Measurements from ENCODE around the gene PPP1R13B. TPM values are rescaled to one million over a fixed set of nuclear protein-coding genes. Genes with fewer than 3 reads are reported as not detected.

PPP1R13B gene
- total RNA-seq, 6 experiments from 2014 or later: 9.2 to 22.4 (median 13.9) TPM

DNA sequence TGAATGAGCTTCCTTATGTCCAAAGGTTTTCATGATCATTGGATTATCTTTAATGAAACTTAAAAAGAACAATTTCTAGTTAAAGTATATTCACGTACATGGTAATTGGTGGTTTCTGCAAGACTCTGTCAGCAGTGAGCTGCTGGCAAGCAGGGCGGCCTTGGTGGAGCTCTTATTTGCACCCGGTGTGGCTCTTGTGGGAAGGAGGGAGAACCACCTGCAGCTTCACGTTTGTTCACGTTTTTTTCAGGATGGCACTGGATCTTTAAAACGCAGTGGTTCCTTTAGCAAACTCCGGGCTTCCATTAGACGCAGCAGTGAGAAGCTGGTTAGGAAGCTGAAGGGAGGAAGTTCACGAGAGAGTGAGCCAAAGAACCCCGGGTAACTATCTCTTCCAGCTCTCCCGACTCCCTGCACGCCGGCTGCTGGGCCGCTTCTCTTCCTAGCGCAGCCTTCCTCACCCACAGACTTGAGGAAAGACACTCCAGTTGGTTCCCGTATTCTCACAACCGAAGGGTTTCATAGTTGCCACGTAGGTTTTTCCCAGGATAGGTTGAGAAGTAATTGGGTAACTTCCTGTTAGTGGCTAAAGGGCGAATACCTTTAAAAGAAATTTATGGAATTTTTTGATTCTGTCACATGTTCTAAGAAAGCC lies 160.4 kb downstream of the PPP1R13B start:
- DNase-seq (no peak), ATAC-seq (peak; percentile 50 to 72 (median 54))
- no peaks in the 10 kb centered on the region for H3K9me3 ChIP-seq
- no peak overlapping the region for H3K27ac ChIP-seq
- no peaks in the 10 kb centered on the region for H3K27me3 ChIP-seq
- H3K4me3 ChIP-seq: no peak overlapping the region
- H3K36me3 ChIP-seq: peaks cover 9 to 58% (median 21%) of the 10 kb centered on the region in 4 donors
- intact Hi-C loops (cut with DNase I): no loop called here
- no peaks in the 10 kb centered on the region for H3K4me1 ChIP-seq
- WGBS (ENCODE audit: insufficient coverage, low coverage, low lambda C conversion rate, missing lambda C conversion rate): 67% methylated on average over 18 of the region's 19 CpGs
- TF ChIP-seq, protein P1, sequence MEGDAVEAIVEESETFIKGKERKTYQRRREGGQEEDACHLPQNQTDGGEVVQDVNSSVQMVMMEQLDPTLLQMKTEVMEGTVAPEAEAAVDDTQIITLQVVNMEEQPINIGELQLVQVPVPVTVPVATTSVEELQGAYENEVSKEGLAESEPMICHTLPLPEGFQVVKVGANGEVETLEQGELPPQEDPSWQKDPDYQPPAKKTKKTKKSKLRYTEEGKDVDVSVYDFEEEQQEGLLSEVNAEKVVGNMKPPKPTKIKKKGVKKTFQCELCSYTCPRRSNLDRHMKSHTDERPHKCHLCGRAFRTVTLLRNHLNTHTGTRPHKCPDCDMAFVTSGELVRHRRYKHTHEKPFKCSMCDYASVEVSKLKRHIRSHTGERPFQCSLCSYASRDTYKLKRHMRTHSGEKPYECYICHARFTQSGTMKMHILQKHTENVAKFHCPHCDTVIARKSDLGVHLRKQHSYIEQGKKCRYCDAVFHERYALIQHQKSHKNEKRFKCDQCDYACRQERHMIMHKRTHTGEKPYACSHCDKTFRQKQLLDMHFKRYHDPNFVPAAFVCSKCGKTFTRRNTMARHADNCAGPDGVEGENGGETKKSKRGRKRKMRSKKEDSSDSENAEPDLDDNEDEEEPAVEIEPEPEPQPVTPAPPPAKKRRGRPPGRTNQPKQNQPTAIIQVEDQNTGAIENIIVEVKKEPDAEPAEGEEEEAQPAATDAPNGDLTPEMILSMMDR (IDR thresholded peaks at IDR 0.05): no peak
- no peak for TF ChIP-seq POLR2A (IDR thresholded peaks at IDR 0.05)

DNA sequence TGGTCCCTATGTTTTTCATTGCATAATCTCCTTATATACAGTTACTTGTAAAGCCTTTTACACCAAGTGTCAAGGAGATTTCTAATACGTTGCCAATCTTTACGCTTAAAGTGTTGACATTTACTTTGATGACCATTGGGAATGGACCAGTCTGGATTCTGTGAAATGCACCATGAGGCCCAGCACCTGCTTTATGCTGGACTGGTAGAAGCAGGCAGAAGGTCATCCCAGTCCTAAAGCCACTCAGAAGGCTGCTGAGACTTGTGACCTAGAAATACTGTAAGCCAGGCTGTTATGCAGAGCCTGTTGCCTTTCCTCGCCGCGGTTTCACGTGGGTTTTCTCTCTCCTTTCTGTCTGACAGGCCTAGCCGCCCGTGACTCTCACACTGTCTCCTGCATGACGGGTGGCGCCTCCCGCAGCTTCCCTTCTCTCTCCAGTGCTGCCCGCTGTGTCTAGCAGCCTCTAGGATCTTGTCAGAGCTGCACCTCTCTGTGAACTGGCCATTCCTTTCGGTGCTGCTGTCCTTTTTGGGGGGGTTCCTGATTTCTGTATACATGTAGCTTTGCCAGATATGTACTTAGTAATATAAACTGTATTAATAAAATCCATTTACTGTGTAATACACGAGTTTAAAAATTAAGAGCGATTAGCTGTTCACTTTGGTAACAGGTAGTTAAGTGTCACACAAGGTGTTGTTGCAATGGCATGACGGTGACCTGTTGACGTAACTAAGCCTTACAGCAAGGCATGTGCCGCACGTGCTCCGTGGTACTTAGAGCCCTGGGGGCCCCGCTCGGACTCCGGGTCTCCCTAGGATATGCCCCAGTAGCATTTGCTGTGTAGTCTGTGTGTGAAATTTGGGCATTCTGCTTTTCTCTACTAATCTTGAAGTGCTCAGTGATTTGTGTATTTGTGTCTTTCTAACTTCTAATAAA lies 161.8 kb downstream of the PPP1R13B start:
- no peaks in the 10 kb centered on the region for H3K27me3 ChIP-seq
- peaks cover 16 to 73% (median 26%) of the 10 kb centered on the region in 4 donors for H3K36me3 ChIP-seq
- no peak overlapping the region for H3K4me3 ChIP-seq
- intact Hi-C loops (cut with DNase I): no loop called here
- TF ChIP-seq POLR2A (IDR thresholded peaks at IDR 0.05): no peak
- TF ChIP-seq, protein P1 (IDR thresholded peaks at IDR 0.05): no peak
- H3K9me3 ChIP-seq: no peaks in the 10 kb centered on the region
- ATAC-seq (no peak), DNase-seq (no peak)
- 90% methylated on average over 11 of the region's 23 CpGs for WGBS (ENCODE audit: insufficient coverage, low coverage, low lambda C conversion rate, missing lambda C conversion rate)
- H3K27ac ChIP-seq: no peak overlapping the region
- no peaks in the 10 kb centered on the region for H3K4me1 ChIP-seq

DNA sequence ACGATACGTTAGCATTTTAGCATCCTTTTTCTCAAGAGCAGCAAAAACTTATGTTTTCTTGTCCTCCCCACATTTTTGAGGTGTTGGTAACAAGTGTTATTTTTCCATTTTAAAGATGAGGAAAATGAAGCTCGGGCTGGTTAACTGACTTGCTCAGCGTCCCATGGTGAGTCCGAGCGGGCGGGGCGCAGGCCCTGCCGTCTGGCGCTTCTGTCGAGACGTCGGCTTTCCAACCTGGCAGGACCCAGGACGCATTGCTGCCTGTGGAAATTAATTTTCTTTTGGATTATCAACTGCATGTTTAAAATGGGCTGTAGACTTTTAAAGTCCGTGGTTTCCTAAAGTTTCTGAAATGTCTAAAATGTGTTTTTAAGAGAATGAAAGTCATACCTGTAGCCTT lies 162.5 kb downstream of the PPP1R13B start:
- DNase-seq: no peak
- no peak overlapping the region for H3K27ac ChIP-seq
- no peaks in the 10 kb centered on the region for H3K4me1 ChIP-seq
- H3K27me3 ChIP-seq: no peaks in the 10 kb centered on the region
- 88% methylated on average over 15 of the region's 15 CpGs for WGBS (ENCODE audit: insufficient coverage, low coverage, low lambda C conversion rate, missing lambda C conversion rate)
- no peak overlapping the region for H3K4me3 ChIP-seq
- ATAC-seq: no peak
- no peaks in the 10 kb centered on the region for H3K9me3 ChIP-seq
- TF ChIP-seq, protein P1 (IDR thresholded peaks at IDR 0.05): no peak
- TF ChIP-seq POLR2A (IDR thresholded peaks at IDR 0.05): no peak
- H3K36me3 ChIP-seq: peaks cover 16 to 79% (median 30%) of the 10 kb centered on the region in 4 donors
- intact Hi-C loops (cut with DNase I): no loop called here

DNA sequence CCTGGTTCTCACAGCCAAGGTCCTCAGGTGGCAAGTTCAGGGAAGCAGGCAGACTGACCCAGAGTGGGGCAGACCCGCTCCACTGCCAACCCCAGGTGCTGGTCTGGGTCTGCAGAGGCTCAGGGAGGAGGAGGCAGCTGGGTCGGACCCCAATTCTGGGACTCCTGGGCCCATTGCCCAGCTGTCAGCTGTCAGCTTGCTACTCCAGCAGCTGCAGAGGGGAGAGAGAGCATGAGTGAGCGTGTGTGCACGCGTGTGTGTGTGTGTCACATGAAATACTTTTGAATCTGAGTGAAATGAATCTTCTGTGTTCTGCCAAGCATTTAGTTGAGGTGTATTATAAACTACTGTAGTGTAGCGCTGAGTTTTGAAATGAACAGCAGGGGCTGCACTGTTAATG lies 162.9 kb downstream of the PPP1R13B start:
- no peaks in the 10 kb centered on the region for H3K9me3 ChIP-seq
- no peak overlapping the region for H3K4me3 ChIP-seq
- DNase-seq (peak in 1 of 3 donors; percentile 35), ATAC-seq (no peak)
- intact Hi-C loops (cut with DNase I): no loop called here
- H3K27me3 ChIP-seq: no peaks in the 10 kb centered on the region
- TF ChIP-seq, protein P1 (IDR thresholded peaks at IDR 0.05): no peak
- no peak for TF ChIP-seq POLR2A (IDR thresholded peaks at IDR 0.05)
- WGBS (ENCODE audit: insufficient coverage, low coverage, low lambda C conversion rate, missing lambda C conversion rate): 80% methylated on average over 4 of the region's 6 CpGs
- H3K27ac ChIP-seq: no peak overlapping the region
- H3K36me3 ChIP-seq: peaks cover 16 to 82% (median 32%) of the 10 kb centered on the region in 4 donors
- no peaks in the 10 kb centered on the region for H3K4me1 ChIP-seq

Small RNAs within 50 kb of the gene (small RNA-seq; reads per million reads assigned to genes)
- gene RF00019 (0 reads per million in 2 experiments), gene RF00280 (0 reads per million in 2 experiments)

Other genes with a start within 250 kb of the PPP1R13B start
- gene KLC1, start 218.4 kb downstream of the PPP1R13B start, total RNA-seq: 10 to 100 TPM; 45.8 to 78.9 (median 58.0) TPM
- gene XRCC3, start 132.1 kb downstream of the PPP1R13B start, total RNA-seq: 1 to 10 TPM in 5 of 6 experiments, under 1 TPM in 1; 0.88 to 6.3 (median 1.8) TPM
- 10 to 100 TPM; 20.9 to 35.2 (median 27.6) TPM for gene ZFYVE21, start 131.8 kb downstream of the PPP1R13B start, total RNA-seq
- under 1 TPM in 5 of 6 experiments, not detected in 1; 0.31 to 0.86 (median 0.43) TPM for gene TDRD9, start 80.9 kb upstream of the PPP1R13B start, total RNA-seq
- 1 to 10 TPM in 1 of 6 experiments, under 1 TPM in 2, not detected in 3; 0.22 to 1.2 (median 0.25) TPM for gene RD3L, start 95.0 kb upstream of the PPP1R13B start, total RNA-seq
- 100 to 1,000 TPM in 3 of 6 experiments, 10 to 100 TPM in 3; 37.3 to 232 (median 110) TPM for gene ASPG, start 238.1 kb upstream of the PPP1R13B start, total RNA-seq